ENCODE results near the gene PTPRN2.

PTPRN2 gene

DNA sequence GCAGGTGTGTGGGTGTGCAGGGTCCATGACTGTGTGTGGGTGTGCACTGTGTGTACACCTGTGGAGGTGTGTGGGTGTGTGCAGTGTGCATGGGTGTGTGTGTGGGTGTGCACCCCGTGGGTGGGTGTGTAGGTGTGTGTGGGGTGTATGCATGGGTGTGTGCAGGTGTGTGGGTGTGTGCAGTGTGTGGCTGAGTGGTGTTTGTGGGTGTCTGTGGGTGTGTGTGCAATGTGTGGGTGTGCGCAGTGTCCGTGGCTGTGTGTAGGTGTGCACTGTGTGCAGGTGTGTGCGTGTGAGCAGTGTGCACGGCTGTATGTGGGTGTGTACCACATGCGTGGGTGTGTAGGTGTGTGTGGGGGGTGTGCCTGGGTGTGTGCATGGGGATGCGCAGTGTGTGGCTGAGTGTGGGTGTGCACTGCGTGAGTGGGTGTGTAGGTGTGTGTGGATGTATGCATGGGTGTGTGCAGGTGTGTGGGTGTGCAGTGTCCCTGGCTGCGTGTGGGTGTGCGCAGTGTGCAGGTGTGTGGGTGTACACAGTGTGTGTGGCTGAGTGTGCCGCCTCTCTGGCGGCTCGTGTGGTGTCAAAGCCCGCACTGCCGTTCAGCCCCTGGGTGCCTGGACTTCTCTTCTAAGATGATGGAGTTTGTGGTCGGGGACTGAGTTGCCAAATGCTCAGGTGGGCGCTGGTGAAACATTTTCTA lies 1042.5 kb downstream of the PTPRN2 start:
- TF ChIP-seq ZFX (IDR thresholded peaks at IDR 0.05; ENCODE audit: borderline replicate concordance), result no peak
- TF ChIP-seq, protein P1, sequence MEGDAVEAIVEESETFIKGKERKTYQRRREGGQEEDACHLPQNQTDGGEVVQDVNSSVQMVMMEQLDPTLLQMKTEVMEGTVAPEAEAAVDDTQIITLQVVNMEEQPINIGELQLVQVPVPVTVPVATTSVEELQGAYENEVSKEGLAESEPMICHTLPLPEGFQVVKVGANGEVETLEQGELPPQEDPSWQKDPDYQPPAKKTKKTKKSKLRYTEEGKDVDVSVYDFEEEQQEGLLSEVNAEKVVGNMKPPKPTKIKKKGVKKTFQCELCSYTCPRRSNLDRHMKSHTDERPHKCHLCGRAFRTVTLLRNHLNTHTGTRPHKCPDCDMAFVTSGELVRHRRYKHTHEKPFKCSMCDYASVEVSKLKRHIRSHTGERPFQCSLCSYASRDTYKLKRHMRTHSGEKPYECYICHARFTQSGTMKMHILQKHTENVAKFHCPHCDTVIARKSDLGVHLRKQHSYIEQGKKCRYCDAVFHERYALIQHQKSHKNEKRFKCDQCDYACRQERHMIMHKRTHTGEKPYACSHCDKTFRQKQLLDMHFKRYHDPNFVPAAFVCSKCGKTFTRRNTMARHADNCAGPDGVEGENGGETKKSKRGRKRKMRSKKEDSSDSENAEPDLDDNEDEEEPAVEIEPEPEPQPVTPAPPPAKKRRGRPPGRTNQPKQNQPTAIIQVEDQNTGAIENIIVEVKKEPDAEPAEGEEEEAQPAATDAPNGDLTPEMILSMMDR (IDR thresholded peaks at IDR 0.05), result no peak
- no peak overlapping the region for H3K27ac ChIP-seq

DNA sequence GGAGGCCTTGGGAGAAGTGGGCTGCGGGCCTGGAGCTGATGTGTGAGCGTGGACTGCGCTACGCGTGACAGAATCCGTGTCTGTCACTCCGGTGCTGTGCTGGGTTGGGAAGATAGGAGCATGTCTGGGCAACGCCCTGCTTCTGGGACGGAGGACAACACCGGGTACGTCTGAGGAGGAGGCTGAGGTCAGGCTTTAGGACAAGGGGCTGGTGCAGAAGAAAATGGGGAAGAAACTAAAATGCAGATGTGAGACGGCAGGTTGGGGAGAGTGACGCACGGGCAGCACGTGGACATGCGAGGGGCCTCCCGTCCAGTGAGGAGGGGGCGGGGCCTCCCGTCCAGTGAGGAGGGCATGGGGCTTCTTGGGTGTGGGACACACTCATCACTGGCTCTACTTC lies 1043.4 kb downstream of the PTPRN2 start:
- no peak overlapping the region for H3K27ac ChIP-seq
- TF ChIP-seq, protein P1 (IDR thresholded peaks at IDR 0.05), result no peak
- no peak for TF ChIP-seq ZFX (IDR thresholded peaks at IDR 0.05; ENCODE audit: borderline replicate concordance)

DNA sequence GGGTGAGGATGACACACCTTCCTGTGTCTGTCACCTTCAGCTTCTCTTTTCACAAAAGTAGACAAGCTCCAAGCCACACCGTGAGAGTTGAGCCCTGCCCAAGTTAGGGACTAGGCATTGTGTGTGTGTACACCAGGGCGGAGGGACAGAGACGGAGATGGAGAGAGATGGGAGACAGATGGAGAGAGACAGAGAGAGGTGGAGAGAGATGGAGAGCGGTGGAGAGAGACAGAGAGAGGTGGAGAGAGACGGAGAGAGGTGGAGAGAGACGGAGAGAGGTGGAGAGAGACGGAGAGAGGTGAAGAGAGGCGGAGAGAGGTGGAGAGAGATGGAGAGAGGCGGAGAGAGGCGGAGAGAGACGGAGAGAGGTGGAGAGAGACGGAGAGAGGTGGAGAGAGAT lies 1043.8 kb downstream of the PTPRN2 start:
- TF ChIP-seq ZFX (IDR thresholded peaks at IDR 0.05; ENCODE audit: borderline replicate concordance), result no peak
- TF ChIP-seq, protein P1 (IDR thresholded peaks at IDR 0.05), result no peak
- no peak overlapping the region for H3K27ac ChIP-seq

DNA sequence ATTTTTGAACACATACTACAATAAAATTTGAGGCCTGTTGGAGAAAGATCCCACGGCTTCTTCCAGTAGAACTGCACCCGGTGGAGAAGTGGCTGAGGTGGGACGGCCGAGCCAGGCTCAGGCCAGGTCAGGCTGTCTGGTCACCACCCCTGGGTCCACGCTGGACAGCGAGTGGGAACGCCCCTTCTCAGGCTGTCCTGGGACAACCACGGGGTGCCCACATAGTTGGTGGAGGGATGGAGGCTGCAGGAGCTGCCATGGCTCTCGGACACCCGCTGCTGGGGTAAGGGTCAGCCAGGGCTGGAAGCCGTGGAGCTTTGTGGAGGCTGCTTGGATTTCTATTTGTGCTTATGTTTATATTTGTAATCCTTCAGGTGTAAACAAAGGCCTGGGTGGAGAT lies 1044.3 kb downstream of the PTPRN2 start:
- no peak for TF ChIP-seq ZFX (IDR thresholded peaks at IDR 0.05; ENCODE audit: borderline replicate concordance)
- TF ChIP-seq, protein P1 (IDR thresholded peaks at IDR 0.05), result no peak

DNA sequence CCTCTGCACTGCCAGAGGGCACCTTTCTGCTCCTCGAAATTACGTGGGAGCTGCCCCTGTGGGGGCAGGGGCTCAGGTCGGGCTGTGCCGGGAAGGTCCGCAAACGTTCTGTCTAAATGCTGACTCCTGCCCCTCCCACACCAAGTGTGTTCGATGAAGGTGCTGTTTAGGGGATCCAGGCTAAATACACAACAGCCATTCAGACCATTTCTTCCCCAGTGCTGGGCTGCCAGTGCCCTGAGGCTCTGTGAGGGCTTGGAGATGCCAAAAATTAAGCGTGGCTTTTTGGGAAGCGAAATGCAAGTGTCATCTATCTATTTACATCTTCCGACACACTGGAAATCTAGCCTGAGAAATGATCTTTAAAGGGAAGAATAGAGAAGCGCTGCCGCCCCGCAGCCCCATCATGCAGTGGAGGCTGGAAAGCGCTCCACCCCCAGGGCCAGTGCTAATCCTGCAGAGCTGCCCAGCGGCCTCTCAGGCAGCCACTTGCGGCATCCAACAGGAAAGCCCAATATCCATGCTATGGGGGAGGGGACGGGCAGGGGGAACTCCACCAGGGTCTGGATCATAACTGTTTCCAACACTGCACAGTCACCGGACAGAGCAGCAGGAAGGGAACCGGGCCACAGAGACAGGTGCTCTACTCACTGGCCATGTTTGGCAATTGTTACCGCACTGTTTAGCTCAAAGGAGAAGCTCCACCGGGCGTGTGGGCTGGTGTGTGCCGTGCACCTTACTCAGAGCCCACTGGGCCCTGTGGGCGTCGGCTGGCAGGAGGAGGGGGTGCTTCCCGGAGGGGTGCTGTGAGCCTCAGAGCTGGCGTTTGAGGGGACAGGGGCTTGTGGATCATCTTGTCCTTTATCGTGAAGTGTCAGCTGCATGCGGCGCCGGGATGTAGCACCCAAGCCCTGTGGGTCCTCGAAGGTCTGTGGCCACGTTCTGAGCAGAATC lies 1045.3 kb downstream of the PTPRN2 start:
- H3K27ac ChIP-seq, result no peak overlapping the region
- no peak for TF ChIP-seq ZFX (IDR thresholded peaks at IDR 0.05; ENCODE audit: borderline replicate concordance)
- TF ChIP-seq, protein P1 (IDR thresholded peaks at IDR 0.05), result no peak

More for the DNA sequence above, 1044.3 kb downstream of the PTPRN2 start:
- no peak overlapping the region for H3K27ac ChIP-seq

DNA sequence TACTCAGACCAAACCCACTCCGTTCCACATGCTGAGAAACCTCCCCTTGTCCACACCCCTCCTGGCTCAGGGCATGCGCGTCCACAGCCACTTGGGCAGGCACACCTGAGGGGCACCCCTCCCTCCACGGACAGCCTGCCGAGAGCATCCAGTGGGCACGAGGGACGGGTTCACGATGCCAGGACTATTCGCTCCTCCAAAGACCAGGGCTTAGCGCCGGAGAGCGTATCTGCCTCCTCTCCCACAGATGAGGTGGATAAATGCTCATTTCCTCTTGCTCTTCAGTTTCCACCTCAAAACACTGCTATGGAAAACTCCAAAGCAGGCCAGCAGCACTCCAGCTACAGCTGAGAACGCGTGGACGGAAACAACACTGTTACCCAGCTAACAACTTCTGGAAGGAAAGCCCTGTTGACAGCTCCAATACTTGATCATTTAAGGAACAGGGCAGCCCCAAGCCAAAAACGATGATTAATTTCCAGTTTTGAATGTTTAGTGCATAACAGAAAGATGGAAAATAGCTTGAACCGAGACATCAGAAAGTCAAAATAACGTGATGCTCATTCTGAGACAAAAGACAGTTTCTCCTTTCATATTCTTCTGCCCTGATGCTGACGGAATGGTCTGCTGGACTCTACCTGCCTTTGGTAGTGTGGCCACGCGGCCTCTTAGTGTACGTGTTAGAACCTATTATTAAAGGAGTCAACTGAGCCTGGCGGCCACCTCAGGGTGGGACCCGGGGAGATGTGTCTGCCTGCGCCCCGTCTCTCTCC lies 1046.1 kb downstream of the PTPRN2 start:
- no peak overlapping the region for H3K27ac ChIP-seq
- no peak for TF ChIP-seq ZFX (IDR thresholded peaks at IDR 0.05; ENCODE audit: borderline replicate concordance)
- TF ChIP-seq, protein P1 (IDR thresholded peaks at IDR 0.05), result no peak
